NCI-H1105 (cell line): ENCODE measurements around the gene ZBTB46.
"Not testable (repeated sequence)": the region's sequence is repeated elsewhere in the genome, so short reads cannot be mapped to it uniquely, and the experiment has no call there.

ENCODE experiments used
- DNase-seq: peaks from one replicate; lab custom pipeline; 2025; lab: John Stamatoyannopoulos, UW

Gene ZBTB46

GRCh38 chr20:63830841-63831588 is at the start of gene ZBTB46:
Gene ZBTB46 (minus strand): TSS chr20:63831264. CDS start chr20:63790757, 40,507 bp downstream.
- no peak for DNase-seq

- DNase-seq = no peak
Observed at GRCh38 chr20:63878899-63879663, 48.0 kb upstream of the ZBTB46 start.

- no peak for DNase-seq
Observed at GRCh38 chr20:63877755-63878470, 46.8 kb upstream of the ZBTB46 start.

GRCh38 chr20:63876489-63877036 is 45.5 kb upstream of the ZBTB46 start:
- no peak for DNase-seq

- DNase-seq = not testable (repeated sequence)
Observed at GRCh38 chr20:63874241-63874640, 43.2 kb upstream of the ZBTB46 start.

- DNase-seq = no peak
Observed at GRCh38 chr20:63873477-63873971, 42.5 kb upstream of the ZBTB46 start.

- DNase-seq = no peak
Observed at GRCh38 chr20:63868264-63868663, 37.2 kb upstream of the ZBTB46 start.

GRCh38 chr20:63867042-63867441 is 36.0 kb upstream of the ZBTB46 start:
- DNase-seq = not testable (repeated sequence)

- peak; percentile 99 for DNase-seq
Observed at GRCh38 chr20:63864978-63865640, 34.0 kb upstream of the ZBTB46 start, which contains the start of gene TPD52L2. Gene TPD52L2 (plus strand): TSS chr20:63865270. CDS start chr20:63865366, 96 bp downstream.

- no peak for DNase-seq
Observed at GRCh38 chr20:63864545-63864977, 33.5 kb upstream of the ZBTB46 start.

- DNase-seq = peak; percentile 69
Observed at GRCh38 chr20:63863798-63864544, 32.9 kb upstream of the ZBTB46 start.

- no peak for DNase-seq
Observed at GRCh38 chr20:63863021-63863797, 32.1 kb upstream of the ZBTB46 start.

- no peak for DNase-seq
Observed at GRCh38 chr20:63861981-63862901, 31.2 kb upstream of the ZBTB46 start.

GRCh38 chr20:63861365-63861934 is 30.4 kb upstream of the ZBTB46 start, which contains the start of gene ABHD16B:
Gene ABHD16B (plus strand): TSS chr20:63861498. CDS start chr20:63861541, 43 bp downstream.
- DNase-seq = no peak

GRCh38 chr20:63860325-63861051 is 29.4 kb upstream of the ZBTB46 start:
- no peak for DNase-seq

GRCh38 chr20:63859166-63859699 is 28.2 kb upstream of the ZBTB46 start:
- no peak for DNase-seq
